HG03159 (cell line): ENCODE measurements around the gene SMIM36.
A peak's percentile ranks its signal among the peaks of the same experiment; 100 is the strongest.
"Not testable (repeated sequence)": the region's sequence is repeated elsewhere in the genome, so short reads cannot be mapped to it uniquely, and the experiment has no call there.

ENCODE experiments used
- ATAC-seq: cut with Tn5 transposase; IDR thresholded peaks from one replicate; pipeline ENCODE4 v1.9.1; 2021; ENCODE audit warnings: mild to moderate bottlenecking, moderate library complexity; ENCODE audit not compliant: unreplicated experiment

Gene SMIM36

DNA sequence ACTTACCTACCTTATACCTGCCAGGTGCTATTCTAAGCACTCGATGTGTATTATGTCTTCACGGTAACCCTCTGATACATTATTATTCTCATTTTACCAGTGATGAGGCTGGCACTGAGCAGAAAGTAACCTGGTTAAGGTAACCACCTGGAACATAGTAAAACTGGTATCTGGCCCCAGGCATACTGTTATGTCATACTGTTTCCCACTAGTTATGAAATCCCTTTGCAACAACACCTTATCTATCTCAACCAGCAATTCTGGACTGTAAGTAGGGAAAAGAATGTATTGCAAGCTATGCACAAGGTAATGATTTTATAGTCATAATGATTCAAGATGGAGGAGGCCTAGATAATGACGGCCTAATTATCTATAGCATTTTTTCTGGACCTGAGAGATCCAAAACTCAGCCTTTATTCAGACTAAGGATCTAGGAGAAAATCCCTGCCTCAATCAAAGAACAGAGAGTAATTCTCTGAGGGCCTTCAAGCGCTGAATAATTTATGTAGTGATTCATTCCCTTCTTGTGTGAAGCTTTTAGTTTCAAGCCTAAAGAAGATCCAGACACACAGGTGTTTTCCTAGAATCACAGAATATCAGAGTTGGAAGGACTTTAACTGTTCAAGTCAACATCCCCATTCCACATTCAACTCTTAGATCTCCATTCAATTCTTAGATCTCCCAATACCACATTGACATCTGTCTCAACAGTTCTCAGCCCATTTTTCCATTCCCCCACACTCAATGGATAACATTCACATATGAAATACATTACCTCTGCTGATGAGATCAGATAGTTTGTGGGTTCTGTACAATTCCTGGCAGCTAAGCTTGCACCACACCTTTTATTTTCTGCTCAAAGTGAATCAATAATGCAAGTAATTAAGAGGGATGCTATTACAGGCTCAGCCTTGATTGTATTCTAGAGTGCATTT, 74.8 kb downstream of the SMIM36 start:
- peak; percentile 18 for ATAC-seq

DNA sequence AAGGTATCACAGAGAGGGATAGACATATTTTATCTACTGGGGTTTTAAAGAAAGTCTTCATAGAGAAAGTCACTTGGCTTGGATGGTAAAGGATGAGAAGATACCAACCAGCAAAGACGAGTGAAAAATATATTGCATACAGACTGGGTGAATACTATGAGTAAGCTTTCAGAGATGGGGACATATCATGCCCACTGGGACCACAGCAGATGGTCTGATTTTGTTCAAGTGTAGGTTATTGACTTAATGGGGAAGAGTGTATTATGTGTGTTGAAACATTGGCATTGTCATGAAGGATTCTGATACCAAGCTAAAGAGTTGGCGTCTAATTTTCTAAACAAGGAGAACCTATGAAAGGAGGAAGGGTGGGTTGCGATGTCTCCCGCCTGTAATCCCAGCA, 75.8 kb downstream of the SMIM36 start:
- ATAC-seq: no peak

DNA sequence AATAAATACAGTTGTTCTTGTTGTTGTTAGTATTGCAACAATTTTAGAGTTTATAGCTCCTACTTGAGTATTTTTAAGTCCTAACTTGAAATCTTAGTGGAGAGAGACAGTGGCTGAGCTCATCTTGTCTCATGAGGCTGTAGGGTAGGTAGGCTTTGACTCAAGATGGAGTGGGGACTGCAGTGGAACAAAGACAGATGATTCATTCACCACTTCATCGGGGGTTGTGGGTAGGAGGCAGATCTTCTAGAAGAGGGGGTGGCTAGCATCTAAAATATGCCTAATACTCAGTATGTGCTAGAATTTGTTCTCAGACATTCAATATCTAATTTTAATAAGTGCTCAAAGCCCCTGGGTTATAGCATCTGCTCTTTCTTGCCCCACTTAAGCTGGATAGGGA, 76.5 kb downstream of the SMIM36 start:
- ATAC-seq: no peak

GRCh38 chr17:55433629-55434422, 77.4 kb downstream of the SMIM36 start:
- no peak for ATAC-seq

GRCh38 chr17:55433029-55433628, 78.1 kb downstream of the SMIM36 start:
- ATAC-seq: no peak

DNA sequence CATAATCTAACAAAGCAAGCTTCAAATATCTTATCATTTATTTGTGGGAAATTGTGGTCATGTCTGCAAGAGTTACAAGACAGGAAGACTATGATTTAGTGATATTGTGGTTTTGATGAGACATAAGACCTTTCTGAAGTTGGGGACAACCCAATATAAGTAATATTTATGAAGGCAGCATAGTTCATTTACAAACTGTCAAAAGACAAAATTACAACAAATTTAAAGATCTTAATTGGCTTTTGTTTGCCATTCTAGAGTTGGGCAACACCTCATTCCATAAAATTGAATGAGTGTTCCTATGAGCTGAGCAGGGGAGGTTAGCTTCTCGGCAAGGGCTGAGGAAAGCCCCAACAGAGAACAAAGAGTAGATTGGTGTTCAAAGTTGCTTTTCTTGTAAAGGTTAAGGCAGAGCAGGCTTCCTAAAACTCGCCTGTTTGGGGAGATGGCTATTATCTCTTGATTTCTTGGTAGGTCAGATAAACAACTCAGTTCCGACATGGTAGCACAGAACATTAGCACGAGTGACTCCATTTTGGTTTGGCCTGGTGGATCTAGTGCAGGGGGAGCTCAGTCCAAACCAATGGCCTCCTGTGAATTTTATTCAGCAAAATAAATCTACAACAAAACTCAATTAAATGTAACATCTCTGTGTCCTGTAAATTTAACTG, 78.8 kb downstream of the SMIM36 start:
- no peak for ATAC-seq

DNA sequence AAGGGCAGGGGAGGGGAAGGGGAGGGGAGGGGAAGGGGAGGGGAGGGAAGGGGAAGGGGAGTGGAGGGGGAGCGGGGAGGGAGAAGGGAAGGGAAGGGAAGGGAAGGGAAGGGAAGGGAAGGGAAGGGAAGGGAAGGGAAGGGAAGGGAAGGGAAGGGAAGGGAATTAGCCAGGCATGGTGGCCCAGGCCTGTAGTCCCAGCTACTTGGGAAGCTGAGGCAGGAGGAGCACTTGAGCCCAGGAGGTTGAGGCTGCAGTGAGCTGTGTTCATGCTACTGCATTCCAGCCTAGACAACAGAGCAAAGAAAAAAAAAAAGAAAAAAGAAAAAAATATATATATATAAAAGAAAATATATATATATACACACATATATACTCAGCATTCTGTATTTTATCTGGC, 79.3 kb downstream of the SMIM36 start:
- ATAC-seq: not testable (repeated sequence)

DNA sequence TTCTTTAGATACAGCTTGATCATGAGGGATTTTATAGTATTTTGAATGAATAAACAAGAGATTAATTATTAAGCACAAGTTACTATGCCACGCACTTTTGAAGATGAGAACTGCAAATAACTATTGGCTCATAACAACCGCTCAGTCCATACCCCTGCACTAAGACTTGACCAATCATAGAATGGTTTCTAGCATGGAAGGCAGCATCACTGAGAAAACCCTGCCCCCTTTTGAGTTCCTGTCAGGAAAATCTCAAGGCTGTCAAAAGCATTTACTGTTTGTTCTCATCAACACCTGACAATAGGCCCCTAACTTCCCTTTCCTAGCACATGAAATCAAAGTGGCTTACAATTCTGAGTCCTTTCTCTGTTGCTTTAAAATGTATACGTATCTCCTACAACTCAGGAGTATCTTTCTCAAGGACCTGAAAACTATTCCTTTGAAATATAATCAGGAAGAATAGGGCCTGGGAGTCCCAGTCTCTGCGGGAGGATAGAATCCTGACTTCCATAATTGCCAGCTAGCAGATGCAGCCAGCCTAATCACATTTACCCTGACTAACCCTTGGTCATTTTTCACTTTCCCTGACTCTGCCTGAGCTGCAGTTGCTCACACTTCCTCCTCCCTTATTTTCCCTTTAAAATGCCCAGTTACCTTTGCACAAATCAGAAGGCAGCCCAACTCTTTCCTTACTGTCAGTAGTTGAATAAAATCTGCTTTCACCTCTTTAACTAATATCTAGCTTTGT, 80.5 kb downstream of the SMIM36 start:
- no peak for ATAC-seq

DNA sequence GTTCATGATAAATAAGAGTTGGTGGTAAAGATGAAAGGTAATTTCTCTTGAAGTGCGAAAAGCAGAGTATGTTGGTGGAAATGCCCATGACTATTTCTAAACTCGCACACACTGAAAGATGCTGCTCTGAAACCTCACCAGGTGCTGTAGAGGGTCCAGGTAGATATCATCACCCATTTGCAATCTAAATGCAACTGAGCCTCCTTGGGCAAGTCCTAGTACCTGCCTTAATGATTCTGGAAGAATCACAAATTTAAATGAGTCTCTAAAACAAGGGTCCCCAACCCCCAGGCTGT, 83.7 kb downstream of the SMIM36 start:
- ATAC-seq: peak; percentile 7

DNA sequence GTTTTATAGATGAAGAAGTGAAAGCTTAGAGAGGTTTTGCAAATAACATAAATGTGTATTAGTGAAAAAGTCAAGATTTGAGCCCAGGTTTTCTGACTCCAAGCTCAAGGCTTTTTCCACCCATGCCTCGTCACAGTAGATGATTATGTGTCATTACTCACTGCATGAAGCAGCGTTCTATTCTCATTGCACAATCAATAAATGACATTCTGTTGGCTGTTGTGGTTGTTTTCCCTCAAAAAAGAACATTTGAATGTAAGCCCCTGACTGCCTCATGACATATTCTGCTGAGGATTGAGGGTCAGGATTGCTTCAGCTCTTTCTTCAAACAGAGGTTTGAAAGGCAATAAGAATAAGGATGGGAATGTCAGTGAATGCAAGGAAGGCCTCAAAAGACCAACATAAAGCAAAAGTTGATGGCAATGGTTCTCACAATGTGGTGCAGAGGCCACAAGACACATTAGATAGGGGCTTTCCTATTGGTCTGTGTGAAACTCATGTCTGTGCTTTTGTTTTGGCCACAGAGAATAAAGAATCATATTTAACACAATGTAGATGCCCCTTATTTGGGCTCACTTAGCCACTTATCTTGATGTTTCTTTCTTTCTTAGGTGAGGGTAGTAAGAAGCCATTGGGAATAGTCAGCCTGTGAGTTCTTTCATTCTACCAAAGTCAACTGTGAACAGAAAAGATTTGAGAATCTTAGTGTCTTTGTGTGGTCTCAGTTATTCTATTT, 84.2 kb downstream of the SMIM36 start:
- peak; percentile 58 for ATAC-seq

DNA sequence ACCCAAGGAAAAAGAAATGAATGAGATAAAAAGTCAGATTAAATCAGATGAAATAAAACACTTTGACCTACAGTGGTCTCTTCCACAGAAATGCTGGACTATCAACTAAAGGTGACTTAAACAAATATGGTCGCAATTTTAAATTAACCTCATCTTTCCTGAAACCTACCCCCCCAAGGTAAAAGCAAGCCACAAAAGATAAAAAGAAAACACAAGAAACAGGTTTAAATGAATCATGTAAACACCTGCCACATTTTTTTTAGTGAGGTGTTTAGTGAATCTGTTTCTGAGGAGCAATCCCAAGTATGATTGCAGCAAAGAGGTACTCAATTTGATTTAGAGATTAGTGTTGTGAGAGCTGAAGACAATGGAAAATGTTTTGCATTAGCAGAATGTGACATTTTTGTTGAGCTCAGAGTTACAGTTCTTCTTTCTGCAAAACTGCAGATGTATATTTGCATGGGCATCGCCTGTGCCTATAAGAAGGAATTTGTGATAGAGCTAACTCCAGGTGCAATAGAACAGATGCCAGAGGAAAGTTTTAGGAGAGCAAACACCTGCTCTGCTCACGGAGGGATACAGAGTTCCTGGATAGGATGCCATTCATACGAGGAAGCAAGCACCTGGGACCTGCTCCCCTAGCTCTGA, 86.2 kb downstream of the SMIM36 start:
- ATAC-seq: no peak

- ATAC-seq: no peak
Observed at GRCh38 chr17:55423535-55423934, 87.7 kb downstream of the SMIM36 start.

GRCh38 chr17:55422828-55423164, 88.5 kb downstream of the SMIM36 start:
- not testable (repeated sequence) for ATAC-seq

GRCh38 chr17:55421179-55421934, 89.9 kb downstream of the SMIM36 start, which contains the start of gene MMD:
TSS of gene MMD (minus strand) at chr17:55421835. CDS start at chr17:55421695, 140 bp downstream.
- peak; percentile 24 for ATAC-seq

- ATAC-seq: no peak
Observed at GRCh38 chr17:55420776-55421178, 90.5 kb downstream of the SMIM36 start.

- peak; percentile 53 for ATAC-seq
Observed at GRCh38 chr17:55420067-55420775, 91.0 kb downstream of the SMIM36 start.

GRCh38 chr17:55418369-55419268, 92.6 kb downstream of the SMIM36 start:
- no peak for ATAC-seq
